Stimulated activated CD8-positive, alpha-beta memory T cell treated with anti-CD3 and anti-CD28 coated beads, Interleukin-15, amount 100 ng/mL, for 1 hour (primary cell): Measurements from ENCODE around the gene PSMD13.
"Not testable (repeated sequence)": the region's sequence is repeated elsewhere in the genome, so short reads cannot be mapped to it uniquely, and the experiment has no call there.

Experiments used
- DNase-seq: peaks from one replicate; pipeline ENCODE4 v3.0.0-alpha.2; 2020; ENCODE audit warnings: low read depth

PSMD13 gene

DNA sequence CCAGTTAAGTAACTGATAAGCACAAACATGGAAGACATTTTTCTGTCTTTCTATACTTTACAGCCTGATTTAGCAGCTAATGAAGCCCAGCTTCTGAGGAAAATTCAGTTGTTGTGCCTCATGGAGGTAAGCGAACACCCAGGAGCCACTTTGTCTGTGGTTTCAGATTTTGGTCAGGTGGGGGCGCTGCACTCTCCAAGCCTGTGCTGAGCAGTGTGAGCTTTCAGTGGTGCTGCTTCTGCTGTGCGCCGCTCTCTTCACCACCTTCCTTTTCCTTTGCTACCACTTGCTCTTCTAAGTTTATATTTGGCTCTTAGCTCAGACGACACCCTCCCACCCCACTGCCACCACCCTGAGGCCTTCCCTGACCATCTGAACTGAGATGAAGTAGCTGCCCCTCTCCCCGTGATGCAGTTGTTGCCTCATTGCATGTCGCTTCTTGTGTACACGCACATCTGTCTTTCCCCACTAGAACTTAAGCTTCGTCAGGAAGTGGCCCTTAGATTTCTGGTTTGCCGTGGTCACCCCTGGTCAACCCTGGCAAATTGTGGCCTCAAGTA, 14.0 kb downstream of the PSMD13 start:
- peak; percentile 70 for DNase-seq

DNA sequence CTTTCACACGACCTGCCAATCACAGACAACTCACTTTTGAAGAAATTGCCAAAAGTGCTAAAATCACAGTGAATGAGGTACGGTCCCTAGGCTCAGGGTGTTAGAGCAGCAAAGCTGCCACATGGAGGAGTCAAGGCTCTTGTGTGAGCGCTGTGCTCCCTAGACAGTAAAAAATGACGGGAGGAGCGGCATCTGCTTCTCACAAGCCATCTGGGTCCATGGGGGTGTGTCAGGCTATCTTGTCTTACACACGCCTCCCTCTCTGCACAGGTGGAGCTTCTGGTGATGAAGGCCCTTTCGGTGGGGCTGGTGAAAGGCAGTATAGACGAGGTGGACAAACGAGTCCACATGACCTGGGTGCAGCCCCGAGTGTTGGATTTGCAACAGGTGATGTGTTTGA, 14.8 kb downstream of the PSMD13 start:
- no peak for DNase-seq

DNA sequence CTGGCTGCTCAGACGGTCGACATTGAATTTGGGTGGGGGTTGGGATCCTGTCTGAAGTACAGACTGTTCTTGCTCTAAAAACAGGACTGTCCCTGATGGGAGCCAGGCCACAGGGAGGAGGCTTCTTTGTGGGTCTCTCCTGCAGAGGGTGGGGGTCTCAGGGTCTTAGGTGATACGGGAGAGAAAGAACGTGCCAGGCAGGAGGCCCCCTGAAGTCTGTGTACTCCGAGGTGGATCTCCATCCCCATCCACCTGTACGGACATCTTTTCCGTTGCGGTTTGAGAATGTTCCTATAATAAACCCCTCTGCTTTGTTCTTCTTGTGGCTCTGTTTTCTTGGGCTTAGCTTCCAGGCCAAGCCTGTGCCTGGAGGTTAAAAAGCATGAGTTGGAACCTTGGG, 15.9 kb downstream of the PSMD13 start:
- no peak for DNase-seq

DNA sequence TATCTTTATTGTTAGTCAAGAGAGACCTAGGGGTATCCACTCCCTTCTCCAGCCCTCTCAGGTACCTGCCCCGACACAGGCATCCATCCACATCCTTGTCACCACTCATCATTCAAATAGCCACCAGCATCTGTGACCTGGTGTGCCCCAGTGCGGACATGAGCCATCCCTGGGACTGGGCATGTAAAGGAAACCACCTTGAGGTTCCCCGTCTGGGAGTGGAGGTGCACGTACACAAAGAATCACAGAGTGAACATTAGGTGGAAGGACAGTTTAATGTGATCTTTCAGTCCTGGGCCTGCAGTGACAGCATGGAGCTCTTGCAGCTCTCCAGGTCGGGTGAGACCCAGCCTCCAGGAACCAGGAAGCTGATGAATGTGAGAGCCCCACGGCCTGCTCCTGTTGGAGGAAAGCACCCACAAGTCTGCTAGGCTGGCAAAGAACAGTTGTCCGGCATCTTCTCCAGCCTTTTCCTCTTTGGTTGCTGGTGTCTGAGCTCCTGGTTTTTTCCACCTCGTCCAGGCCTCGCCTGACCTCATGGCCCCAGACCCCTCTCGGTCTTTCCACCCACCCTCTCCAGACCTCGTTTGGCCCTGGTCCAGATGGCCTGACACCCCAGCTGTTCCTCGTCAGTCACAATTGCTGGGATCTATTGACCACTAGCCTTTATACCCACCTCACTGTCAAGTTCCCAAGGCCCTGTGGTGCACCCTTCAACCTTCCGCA, 16.5 kb downstream of the PSMD13 start:
- no peak for DNase-seq

DNA sequence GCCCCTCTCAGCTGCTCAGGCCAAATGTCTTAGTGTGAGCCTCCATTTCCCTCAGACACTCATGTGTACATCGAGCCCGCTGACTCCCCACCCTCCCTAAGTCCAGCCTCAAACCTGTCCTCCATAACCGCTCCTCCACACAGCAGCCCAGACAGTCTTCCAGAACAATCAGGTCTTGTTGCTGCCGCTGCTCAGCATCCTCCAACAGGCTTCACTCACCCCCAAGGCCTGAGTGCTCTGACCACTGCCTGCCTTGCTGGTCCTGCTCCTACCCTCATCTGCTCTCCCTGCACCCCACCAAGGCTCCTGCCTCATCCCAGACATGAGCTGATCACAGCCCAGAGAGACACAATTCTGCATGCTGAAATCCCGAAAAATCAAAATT, 17.1 kb downstream of the PSMD13 start:
- no peak for DNase-seq

DNA sequence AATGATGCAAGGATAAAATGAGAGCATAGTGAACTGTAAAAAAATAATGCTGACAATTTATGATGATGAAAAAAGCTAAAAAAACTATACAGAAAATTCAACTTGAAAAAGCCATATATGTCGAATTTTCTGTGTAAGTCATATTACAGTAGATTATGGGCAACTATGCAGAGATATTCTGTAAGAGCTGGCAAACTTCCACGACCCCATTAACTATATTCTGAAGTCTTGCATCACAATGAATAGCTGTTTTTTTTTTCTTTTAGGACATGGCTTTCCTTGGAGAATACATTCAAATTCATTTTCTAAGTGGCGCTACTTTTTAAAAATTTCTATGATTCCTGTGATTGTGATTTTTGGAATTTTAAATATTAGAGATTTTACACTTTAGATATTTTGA, 18.4 kb downstream of the PSMD13 start:
- DNase-seq, result no peak

GRCh38 chr11:255816-256215, 19.0 kb downstream of the PSMD13 start:
- DNase-seq, result no peak

GRCh38 chr11:256952-257737, 20.4 kb downstream of the PSMD13 start:
- no peak for DNase-seq

DNA sequence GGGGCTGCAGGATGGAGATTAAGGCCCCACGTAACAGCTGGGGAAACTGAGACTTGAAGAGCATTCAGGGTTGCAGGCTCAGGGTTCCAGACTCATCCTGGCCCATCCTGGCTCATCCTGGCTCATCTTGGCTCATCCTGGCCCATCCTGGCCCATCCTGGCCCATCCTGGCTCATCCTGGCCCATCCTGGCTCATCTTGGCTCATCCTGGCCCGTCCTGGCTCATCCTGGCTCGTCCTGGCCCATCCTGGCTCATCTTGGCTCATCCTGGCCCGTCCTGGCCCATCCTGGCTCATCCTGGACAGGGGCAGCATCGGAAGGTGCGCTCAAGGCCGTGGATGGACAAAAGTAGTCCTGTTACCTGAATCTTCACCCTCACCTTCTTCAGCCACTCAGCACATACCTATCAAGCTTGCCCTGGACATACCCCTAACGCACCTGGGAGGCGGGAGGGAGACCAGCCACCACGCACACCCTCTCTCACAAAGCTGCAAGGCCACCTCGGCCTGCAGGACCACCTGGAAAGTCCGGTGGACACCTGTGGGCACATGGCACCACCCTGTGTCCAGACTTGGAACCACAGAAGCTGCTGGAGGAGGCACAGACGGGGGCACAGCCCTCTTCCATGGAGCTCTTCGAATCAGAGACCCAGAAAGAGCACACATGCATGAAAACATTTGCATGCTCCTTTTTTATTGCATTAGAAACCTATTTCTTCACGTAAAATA, 21.2 kb downstream of the PSMD13 start:
- DNase-seq, result no peak

DNA sequence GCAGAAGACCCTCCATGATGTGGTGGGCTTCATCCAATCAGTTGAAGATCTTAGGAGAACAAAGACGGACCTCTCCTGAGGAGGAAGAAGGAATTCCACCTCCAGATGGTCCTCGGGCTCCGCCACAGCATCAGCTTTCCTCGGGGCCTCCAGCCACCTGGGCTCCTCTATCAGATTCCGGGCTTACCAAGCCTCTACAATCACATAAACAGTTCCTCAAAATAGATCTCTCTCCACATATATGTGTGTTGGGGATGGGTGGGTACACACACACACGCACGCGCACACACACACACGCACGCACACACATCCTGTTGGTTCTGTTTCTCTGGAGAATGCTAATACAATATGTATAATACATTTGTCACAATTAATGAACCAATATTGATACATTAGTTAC, 22.6 kb downstream of the PSMD13 start:
- DNase-seq, result no peak

DNA sequence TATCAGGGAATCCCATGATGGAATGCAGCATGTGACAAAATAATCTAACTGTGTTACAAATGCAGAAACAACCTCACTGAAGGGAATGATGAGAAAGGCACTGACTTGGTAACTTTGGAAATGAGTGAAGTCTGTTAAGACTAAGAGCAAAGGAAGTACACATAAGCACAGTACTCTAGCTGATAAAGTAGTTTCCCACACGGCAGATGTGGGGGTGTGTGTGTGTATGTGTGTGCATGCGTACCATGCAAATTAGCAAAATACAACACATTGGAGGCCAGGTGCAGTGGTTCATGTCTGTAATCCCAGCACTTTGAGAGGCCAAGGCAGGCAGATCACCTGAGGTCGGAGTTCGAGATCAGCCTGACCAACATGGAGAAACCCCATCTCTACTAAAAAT, 24.8 kb downstream of the PSMD13 start:
- DNase-seq, result no peak

DNA sequence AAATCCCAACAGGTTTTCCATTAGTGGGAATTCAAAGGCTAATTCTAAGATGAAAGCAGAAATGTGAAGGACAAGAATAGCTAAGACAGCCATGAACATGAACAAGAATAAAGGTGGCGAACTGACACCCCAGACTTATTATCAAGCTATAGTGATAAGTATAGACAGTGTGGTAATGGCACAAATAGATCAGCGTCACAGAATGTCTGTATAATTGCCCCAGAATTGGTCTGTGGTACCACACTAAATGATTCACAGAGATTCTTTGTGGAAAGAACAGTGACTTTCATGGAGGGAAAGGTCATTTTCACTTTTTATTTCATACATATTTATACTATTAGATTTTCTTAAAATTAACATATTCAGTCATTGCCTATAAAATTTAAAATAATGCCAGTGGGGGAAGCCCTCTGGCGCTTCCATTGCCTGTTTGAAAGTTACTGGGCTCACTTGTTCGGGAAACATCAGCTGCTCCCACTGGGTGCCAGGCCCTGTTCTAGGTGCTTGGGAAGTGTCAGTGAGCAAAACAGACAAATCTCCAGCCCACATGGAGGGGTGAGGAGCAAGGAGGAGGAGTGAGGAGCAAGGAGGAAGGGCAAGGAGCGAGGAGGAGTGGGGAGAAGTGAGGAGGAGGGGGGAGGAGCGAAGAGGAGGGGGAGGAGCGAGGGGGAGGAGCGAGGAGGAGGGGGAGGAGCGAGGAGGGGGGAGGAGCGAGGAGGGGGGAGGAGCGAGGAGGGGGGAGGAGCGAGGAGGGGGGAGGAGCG, 30.1 kb downstream of the PSMD13 start:
- DNase-seq, result no peak

DNA sequence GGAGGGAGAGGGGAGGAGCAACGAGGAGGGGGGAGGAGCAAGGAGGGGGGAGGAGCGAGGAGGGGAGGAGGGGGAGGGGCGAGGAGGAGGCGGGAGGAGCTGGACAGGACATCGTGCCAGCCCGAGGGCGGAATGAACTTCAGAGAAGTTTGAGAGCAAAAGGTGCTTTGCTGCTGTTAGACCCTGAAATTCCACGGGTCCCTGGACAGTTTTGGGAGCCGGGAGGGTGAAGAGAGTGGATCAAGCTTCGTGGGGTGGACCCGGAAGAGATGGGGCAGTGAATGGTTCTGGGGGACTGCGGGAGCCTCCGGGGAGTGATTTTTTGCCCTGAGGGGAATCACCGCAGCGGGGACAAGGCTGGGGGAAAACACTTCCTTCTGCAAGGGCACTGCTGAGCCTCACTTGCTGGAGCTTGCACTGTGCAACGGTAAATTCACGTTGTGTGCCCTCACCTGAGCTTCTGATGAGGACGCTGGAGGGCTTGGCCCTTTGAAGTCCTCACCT, 30.8 kb downstream of the PSMD13 start:
- DNase-seq, result no peak

DNA sequence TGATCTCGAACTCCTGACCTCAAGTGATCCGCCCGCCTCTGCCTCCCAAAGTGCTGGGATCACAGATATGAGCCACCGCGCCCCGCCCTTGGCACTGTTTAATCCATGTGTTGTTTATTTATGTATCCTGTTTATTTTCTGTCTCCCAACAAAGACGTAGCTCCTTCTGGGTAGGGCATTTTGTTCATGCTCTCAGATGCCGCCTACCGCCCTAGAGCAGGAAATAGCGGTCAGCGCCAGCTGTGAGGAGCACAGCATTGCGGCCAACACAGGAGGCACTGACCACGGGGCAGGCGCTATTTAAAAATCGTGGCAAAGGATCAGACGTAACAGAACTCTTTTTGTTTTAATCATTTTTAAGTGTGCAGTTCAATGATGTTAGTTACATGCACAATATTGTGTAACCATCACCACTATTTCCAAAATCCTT, 32.0 kb downstream of the PSMD13 start:
- DNase-seq, result not testable (repeated sequence)

GRCh38 chr11:269146-269890, 32.5 kb downstream of the PSMD13 start:
- DNase-seq, result no peak

DNA sequence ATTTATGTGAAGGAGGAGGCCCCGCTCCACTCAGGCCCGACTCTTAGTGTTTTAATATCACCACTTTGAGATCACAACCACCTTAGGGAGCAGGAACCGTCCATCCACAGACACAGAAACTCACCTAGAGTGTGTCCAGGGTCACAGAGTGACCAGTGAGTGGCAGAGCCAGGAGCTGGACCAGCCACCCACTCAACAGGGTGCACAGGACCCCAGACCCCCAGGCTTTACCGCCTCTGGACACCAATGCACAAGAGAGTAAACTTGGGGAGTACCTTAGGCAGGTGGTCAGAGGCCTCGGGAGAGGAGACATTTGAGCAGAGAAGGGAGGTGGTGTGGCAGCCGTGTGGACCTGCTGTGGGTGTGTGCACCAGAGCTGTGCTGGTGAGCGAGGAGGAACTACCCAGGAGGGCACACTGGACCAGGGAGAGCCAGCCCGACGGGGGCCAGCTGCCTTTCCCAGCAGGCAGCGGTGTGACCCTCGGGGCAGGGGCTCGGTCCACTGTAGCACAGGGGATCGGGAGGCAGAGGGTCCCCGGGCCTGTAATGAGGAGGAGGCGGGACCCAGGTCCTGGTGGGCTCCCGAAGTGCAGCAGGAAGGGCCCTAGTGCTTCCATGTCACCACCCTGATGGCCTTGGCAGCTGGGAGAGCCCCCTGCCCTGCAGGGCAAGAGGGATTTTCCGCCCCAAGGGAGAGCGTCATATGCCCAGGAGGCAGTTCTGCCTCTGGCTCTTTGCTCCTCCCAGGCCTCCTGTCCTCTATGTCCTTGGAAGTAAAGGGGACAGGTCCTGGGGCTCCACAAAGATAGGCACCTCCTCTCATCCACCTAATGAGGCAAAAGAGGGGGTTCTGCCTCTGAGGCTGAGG, 33.9 kb downstream of the PSMD13 start:
- DNase-seq, result no peak

DNA sequence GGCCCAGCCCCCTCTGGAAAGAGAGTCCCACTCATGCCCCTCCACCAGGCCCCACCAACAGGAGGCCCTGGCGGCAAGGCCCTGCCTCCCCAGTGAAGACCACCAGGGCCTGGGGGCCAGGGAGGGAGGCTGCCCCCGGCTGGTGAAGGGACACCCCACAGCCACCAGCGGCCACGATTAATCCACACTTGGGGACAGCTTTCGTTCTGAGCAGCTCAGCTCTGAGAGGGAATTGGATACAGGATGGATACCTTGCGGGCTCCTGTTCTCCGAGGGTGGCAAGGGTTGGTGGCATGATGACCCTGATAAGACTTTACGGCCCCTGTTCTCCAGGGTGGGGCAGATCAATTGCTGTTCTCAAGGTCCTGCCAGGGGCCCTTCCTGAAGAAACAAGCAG, 34.5 kb downstream of the PSMD13 start:
- DNase-seq, result no peak

DNA sequence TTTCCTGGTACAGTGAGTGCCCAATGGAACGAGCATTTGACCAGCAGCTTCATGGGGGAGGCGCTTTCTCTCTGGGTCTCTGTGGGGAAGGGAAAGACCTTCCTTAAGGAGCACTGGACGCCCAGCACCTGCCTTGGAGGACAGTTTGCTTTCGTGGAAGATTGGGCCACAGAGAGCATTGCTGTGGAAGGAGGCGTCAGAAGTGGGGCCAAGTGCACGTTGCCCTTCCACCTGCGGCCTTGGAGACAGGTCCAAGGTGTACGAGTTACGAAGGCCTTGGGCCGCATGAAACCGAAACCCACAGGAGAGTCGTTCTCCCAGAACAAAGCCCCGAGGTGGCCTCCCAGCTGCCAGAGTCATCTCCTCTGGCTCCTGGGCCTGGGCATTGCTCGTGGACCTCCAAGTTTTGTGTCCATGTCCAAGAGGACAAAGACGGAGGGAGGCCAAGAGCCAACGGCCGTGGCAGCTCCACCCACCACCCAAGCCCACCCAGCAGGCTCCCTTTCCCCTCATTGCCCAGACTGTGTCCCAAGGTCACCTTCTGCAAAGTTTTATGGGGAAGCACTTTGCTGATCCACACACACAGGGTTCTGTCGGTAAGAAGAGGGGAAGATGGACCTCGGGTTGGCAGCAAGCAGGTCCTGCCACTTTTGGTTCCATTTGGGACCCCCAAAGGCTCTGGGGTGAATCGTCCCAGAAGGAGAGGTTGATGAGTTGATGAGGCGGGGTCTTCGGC, 35.6 kb downstream of the PSMD13 start:
- no peak for DNase-seq

DNA sequence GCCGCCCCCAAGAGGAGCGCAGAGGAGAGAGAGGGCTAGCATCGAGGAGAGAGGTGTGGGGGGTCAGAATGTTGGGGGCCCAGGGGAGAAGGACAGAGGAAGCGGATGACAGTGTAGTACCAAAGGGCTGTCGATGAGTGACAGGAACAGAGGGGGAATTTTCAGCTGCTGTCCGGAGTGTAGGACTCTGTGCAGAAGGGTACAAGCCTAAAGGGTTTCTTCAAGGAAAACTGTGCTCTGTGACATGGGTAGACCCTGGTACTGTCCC, 36.1 kb downstream of the PSMD13 start:
- no peak for DNase-seq

DNA sequence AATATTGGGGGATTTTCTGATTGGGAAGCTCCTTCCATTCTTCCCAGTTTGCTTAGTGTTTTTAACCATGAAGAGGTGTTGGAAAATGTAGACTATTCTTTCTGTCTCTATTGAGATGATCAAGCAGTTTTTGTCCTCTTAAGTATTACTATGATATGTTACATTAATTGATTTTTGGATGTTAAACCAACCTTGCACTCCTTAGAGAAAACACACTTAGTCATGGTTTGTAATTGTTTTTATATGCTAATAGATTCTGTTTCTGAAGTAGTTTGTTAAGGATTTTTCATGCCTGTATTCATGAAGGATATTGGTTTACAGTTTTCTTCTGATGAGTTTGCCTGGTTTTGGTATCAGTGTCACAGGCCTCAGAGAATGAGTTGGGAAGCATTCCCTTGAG, 39.4 kb downstream of the PSMD13 start:
- DNase-seq, result no peak
